Thoracic aorta (tissue), 2 donors: ENCODE data around the gene LUZP1. TPM values are rescaled to one million over a fixed set of nuclear protein-coding genes. Genes with fewer than 3 reads are reported as not detected.

ENCODE experiments used
- ATAC-seq: fragments of 150-250 bp; one replicate; pipeline ENCODE4 v1.8.0; 2017; ENCODE audit warnings: low read depth; ENCODE audit not compliant: insufficient number of reproducible peaks, low FRiP score
- DNase-seq: peaks from one replicate; pipeline ENCODE4 v3.0.0-alpha.2; 2020; ENCODE audit warnings: low spot score
- H3K27ac ChIP-seq, 2 donors: fragments of 200-600 bp; sonication (generic); 1 replicate in 1 of 2; 2 replicates in 1 of 2; pipeline ENCODE4 v1.5.1; 2016; ENCODE audit warnings: mild to moderate bottlenecking in 2 of 2, moderate library complexity in 2 of 2
- H3K27me3 ChIP-seq: fragments of 200-600 bp; sonication (generic); replicated peaks from 2 replicates; pipeline ENCODE4 v1.6.0; 2016; ENCODE audit warnings: mild to moderate bottlenecking; ENCODE audit not compliant: insufficient read depth
- H3K36me3 ChIP-seq: fragments of 200-600 bp; sonication (generic); one replicate; pipeline ENCODE4 v1.5.1; 2016
- H3K4me1 ChIP-seq, 2 donors: fragments of 200-600 bp; sonication (generic); 1 replicate in 1 of 2; 2 replicates in 1 of 2; pipeline versions ENCODE4 v1.5.1 to v1.6.0; 2016; ENCODE audit warnings: low read depth in 2 of 2, mild to moderate bottlenecking in 1 of 2; ENCODE audit not compliant: control insufficient read depth in 1 of 2
- H3K4me3 ChIP-seq: fragments of 200-600 bp; sonication (generic); 2 replicates; pipeline ENCODE4 v1.5.1; 2016; ENCODE audit warnings: mild to moderate bottlenecking
- H3K9me3 ChIP-seq: fragments of 200-600 bp; sonication (generic); 2 replicates; pipeline ENCODE4 v1.5.1; 2016
- total RNA-seq, 2 donors: library from RNA; depleted of rRNA; stranded (reverse); fragments of >200 nt; gene quantifications; one replicate each; pipeline versions ENCODE4 v1.1.0 to v1.2.3, GENCODE V29; 2016
- TF ChIP-seq, protein P1 (sequence below): fragments of 200-600 bp; sonication (generic); IDR thresholded peaks from one replicate; pipeline ENCODE4 v1.5.1; 2019; ENCODE audit warnings: antibody characterized with exemption

Gene LUZP1
- 10 to 100 TPM; 17.9 to 38.4 TPM for total RNA-seq

DNA sequence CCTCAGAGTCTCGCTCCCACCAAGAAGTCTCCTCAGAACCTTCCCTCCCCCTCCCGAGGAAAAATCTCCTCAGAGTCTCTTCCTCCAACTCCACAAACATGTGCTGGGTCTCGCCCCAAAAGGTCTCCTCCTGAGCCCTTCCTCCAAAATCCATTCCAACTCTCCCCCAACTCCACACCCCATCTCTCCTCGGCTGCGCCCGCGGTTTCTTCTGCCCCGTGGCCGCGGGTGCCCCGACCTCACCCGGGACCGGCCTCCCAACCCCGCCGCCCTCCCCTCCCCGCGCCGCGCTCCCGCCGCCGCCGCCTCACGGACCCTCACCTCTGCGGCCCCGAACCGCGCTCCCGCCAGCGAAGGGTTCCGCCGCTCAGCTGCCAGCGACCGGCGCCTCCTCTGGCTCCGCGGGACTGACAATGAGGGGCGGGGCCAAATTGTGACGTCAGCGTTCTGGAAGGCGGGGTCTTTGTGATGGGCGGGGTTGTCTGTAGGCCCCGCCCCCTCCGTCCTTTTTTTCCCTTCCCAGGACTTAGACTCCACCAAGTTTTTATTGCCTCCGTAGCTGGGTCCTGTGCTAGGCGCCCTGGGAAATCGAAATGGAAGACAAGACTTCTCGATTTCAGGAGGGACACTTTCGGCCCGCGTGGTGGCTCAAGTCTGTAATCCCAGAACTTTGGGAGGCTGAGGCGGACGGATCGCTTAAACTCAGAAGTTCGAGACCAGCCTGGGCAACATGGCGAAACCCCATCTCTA lies at the start of gene LUZP1:
Gene LUZP1, minus strand, starts transcription at position 412 of the 750 bp plus-strand sequence.
- no peaks in the 10 kb centered on the region for H3K9me3 ChIP-seq
- no peaks in the 10 kb centered on the region for H3K27me3 ChIP-seq
- peak within 1 kb of the TSS; percentile 82 to 83 for H3K27ac ChIP-seq
- TF ChIP-seq, protein P1, sequence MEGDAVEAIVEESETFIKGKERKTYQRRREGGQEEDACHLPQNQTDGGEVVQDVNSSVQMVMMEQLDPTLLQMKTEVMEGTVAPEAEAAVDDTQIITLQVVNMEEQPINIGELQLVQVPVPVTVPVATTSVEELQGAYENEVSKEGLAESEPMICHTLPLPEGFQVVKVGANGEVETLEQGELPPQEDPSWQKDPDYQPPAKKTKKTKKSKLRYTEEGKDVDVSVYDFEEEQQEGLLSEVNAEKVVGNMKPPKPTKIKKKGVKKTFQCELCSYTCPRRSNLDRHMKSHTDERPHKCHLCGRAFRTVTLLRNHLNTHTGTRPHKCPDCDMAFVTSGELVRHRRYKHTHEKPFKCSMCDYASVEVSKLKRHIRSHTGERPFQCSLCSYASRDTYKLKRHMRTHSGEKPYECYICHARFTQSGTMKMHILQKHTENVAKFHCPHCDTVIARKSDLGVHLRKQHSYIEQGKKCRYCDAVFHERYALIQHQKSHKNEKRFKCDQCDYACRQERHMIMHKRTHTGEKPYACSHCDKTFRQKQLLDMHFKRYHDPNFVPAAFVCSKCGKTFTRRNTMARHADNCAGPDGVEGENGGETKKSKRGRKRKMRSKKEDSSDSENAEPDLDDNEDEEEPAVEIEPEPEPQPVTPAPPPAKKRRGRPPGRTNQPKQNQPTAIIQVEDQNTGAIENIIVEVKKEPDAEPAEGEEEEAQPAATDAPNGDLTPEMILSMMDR: no peak
- H3K4me1 ChIP-seq: peaks cover 26 to 43% of the 10 kb centered on the region in 2 donors
- DNase-seq: peak; percentile 52
- ATAC-seq: peak; percentile 85
- H3K36me3 ChIP-seq: no peaks in the 10 kb centered on the region
- peak within 1 kb of the TSS; percentile 97 for H3K4me3 ChIP-seq

DNA sequence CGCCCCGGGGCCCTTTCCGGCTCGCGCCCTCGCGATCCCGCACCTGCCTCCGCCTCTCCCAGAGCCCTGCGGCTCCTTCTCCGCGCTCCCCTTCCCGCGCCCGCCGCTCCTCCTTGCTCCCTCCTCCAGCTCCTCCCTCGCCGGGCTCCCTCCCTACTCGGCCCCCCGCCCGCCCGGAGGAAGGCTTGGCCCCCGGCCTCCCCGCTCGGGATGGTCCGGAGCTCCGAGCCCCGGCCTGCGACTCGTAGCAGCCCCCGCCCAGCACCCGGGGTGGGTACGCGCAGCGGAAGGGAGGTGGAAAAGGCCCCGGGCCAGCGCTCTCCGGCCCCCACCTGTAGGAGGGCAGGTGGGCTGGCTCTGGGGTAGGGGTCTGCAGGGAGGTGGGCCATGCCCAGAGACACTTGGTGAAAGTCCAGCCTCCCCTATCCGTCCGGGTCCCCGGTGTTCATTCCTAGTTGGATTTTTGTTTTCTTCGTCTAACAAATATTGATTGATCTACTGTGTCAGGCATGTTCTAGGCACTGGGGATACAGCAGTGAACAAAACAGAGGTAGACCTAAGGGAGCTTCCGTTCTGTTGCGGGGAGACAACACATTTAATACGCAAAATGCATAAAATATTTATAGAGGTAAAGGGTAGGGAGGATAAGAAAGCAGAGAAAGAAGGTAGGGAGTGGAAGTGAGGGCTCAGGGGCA lies 48.9 kb upstream of the LUZP1 start, which contains the start of gene HTR1D:
Gene HTR1D, minus strand, starts transcription at position 82 of the 695 bp plus-strand sequence. CDS start 23,283 bp downstream, outside the sequence.
- Histone ChIP-seq H3K4me3 (peak within 1 kb of the TSS; percentile 62), H3K27me3 (peaks cover 9% of the 10 kb centered on the region), H3K27ac (no peak within 1 kb of the TSS), H3K9me3 (no peaks in the 10 kb centered on the region), H3K36me3 (no peaks in the 10 kb centered on the region), H3K4me1 (peaks cover 3 to 13% of the 10 kb centered on the region in 2 donors)
- TF ChIP-seq, protein P1: no peak
- ATAC-seq (no peak), DNase-seq (no peak)

DNA sequence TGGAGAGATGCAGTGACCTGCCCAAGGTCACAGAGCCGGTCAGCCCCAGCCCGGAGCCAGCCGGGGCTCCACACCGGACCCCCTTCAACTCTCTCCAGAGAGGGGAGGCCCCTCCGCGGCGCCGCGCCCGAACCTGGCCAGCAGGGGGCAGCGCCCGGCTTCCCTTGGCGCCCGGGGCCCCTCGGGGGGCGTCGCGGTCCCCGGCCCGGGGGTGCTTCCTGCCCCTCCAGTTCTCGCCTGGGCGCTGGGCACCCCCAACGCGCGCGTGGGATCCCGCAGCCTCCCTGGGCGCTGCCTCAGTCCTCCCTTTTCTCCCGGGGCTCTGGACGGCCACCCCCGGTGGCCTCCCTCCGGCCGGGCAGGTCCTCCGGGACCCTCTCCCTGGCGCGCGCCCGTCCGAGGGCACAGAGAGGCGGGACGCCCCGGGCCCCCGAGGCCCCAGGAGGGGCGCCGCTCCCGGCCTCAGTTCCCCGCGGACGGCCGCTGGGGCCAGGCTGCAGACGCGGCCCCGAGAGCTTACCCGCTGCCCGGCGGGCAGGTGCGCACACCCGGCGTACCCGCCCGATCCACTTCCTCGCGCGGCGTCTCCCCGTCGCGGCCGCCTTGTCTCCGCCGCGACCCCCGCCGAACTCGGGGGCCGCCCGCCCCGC lies 48.2 kb upstream of the LUZP1 start:
- DNase-seq: no peak
- H3K36me3 ChIP-seq: no peaks in the 10 kb centered on the region
- no peaks in the 10 kb centered on the region for H3K9me3 ChIP-seq
- no peak for ATAC-seq
- H3K4me1 ChIP-seq: peaks cover 3 to 13% of the 10 kb centered on the region in 2 donors
- peaks cover 9% of the 10 kb centered on the region for H3K27me3 ChIP-seq
- no peak overlapping the region for H3K27ac ChIP-seq
- peak overlapping the region; percentile 62 for H3K4me3 ChIP-seq
- TF ChIP-seq, protein P1: peak; percentile 28

DNA sequence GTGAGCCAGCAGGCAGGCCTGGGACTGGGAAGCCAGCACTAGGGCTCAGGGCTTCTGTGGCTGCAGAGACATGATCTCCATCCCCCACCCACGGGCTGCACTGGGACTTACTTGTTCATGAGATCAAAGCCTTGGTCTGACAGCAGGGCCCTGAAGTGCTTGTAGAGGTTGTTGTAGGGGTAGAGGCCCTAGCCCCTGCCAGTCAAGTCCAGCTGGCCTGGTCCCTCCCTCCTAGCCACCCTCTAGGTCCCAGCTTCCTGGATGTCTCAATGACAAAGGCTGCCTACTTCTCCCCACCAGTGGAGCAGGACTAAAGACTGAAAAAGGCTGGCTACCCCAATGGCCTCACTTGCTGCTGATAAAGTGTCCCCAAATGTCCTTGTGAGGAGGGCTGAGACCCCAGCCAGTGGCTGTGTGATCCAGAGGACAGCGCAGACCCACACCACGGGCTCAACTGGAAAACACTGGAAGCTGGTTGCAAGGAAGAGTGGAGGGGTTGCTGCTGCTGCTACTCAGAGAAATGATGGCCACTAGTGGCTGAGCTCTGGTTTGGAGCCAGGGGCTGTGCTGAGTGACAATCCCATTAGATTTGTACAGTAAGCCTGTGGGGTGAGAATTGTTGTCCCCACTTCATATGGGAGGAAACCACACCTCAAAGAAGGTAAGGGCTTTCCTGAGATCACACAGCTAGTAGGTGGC lies 47.2 kb upstream of the LUZP1 start:
- ATAC-seq: no peak
- DNase-seq: no peak
- Histone ChIP-seq H3K9me3 (no peaks in the 10 kb centered on the region), H3K4me3 (no peak overlapping the region), H3K4me1 (peaks cover 3 to 13% of the 10 kb centered on the region in 2 donors), H3K36me3 (no peaks in the 10 kb centered on the region), H3K27me3 (peaks cover 9% of the 10 kb centered on the region), H3K27ac (no peak overlapping the region)
- TF ChIP-seq, protein P1: no peak
